Activated CD8-positive, alpha-beta memory T cell treated with anti-CD3 and anti-CD28 coated beads for 36 hours (primary cell): ENCODE measurements around the gene SLC22A31. TPM values are rescaled to one million over a fixed set of nuclear protein-coding genes. Genes with fewer than 3 reads are reported as not detected.
"Not testable (repeated sequence)": the region's sequence is repeated elsewhere in the genome, so short reads cannot be mapped to it uniquely, and the experiment has no call there.

ENCODE experiments used
- CTCF ChIA-PET: fragments of 350-600 bp; sonication (Branson Sonifier 250); formaldehyde crosslinking; loops from one replicate; lab custom pipeline; 2021; ENCODE audit warnings: antibody characterized with exemption; lab: Charles Lee
- POLR2A ChIA-PET: fragments of 350-600 bp; sonication (Branson Sonifier 250); formaldehyde crosslinking; loops from one replicate; lab custom pipeline; 2021; ENCODE audit warnings: antibody characterized with exemption; lab: Charles Lee
- total RNA-seq, 2 experiments: library from RNA; stranded (reverse); gene quantifications; one replicate each; pipeline ENCODE4 v1.2.3, GENCODE V29; 2021

SLC22A31 gene
- total RNA-seq, 2 experiments from 2014 or later: not detected

DNA sequence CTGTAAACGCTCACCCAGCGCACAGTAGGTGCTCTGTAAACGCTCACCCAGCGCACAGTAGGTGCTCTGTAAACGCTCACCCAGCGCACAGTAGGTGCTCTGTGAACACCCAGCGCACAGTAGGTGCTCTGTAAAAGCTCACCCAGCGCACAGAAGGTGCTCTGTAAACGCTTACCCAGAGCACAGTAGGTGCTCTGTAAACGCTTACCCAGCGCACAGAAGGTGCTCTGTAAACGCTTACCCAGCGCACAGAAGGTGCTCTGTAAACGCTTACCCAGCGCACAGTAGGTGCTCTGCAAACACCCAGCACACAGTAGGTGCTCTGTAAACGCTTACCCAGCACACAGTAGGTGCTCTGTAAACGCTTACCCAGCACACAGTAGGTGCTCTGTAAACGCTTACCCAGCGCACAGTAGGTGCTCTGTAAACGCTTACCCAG is 13.7 kb downstream of the SLC22A31 start:
- POLR2A ChIA-PET, CTCF ChIA-PET: not testable (repeated sequence)

DNA sequence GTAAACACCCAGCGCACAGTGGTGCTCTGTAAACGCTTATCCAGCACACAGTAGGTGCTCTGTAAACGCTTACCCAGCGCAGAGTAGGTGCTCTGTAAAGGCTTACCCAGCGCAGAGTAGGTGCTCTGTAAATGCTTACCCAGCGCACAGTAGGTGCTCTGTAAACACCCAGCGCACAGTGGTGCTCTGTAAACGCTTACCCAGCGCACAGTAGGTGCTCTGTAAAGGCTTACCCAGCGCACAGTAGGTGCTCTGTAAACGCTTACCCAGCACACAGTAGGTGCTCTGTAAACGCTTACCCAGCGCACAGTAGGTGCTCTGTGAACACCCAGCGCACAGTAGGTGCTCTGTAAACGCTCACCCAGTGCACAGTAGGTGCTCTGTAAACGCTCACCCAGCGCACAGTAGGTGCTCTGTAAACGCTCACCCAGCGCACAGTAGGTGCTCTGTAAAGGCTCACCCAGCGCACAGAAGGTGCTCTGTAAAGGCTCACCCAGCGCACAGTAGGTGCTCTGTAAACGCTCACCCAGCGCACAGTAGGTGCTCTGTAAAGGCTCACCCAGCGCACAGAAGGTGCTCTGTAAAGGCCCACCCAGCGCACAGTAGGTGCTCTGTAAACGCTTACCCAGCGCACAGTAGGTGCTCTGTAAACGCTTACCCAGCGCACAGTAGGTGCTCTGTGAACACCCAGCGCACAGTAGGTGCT is 14.3 kb downstream of the SLC22A31 start:
- CTCF ChIA-PET: interaction anchor here (1.4 kb wide), 1 partner anchor 19 kb away, joined by 4 read pairs; no protein-coding TSS in a partner anchor
- POLR2A ChIA-PET: not testable (repeated sequence)

DNA sequence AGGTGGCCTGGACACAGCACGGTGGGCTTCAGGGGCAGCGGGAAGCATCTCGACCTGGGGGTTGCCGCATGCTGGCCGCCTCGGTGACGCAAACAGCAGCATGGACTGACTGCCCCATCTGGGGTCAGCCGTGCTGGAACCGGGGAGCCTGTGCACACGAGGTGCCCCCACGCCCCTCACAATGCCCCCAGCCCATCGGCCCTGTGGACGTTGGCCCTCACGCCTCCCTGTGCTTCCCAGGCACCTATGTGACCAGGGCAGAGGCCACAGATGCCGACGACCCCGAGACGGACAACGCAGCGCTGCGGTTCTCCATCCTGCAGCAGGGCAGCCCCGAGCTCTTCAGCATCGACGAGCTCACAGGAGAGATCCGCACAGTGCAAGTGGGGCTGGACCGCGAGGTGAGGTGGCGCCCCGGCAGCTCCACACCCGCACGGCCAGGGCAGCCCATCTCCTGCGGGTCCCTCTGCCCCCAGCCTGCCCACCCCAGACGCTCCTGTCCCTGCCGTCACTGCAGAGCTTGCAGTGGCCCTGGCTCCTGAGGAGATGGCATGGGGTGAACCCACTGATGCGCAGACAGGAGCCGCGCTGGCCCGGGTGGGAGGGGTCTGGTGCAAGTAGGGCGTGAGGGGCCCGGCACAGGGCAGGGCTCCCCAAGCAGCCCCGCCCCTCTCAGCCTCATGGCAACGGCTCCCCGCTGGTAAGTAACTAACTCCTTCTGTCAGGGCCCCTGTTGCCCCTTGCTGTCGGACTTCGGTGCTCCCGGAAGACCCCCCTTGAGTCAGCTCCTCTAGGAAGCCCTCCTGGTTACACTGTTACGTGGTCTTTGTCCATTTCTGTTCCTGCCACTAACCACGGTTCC is 15.2 kb downstream of the SLC22A31 start:
- POLR2A ChIA-PET: no interaction called here
- CTCF ChIA-PET: interaction anchor here (1.4 kb wide), 1 partner anchor 18 kb away, joined by 4 read pairs; no protein-coding TSS in a partner anchor

DNA sequence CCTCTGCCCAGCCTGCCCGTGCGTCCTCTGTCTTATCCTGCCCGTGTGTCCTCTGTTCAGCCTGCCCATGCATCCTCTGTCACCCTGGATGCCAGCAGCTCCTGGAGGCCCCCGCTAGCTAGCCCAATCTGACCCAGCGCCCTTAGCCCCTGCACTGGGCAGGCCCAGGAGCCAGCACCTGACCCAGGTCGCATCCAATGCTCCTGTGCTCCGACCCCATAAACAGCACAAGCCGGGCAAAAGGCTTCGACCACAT is 15.7 kb downstream of the SLC22A31 start:
- ChIA-PET CTCF (interaction anchor here (1.4 kb wide), 1 partner anchor 17 kb away, joined by 4 read pairs; no protein-coding TSS in a partner anchor), POLR2A (no interaction called here)

DNA sequence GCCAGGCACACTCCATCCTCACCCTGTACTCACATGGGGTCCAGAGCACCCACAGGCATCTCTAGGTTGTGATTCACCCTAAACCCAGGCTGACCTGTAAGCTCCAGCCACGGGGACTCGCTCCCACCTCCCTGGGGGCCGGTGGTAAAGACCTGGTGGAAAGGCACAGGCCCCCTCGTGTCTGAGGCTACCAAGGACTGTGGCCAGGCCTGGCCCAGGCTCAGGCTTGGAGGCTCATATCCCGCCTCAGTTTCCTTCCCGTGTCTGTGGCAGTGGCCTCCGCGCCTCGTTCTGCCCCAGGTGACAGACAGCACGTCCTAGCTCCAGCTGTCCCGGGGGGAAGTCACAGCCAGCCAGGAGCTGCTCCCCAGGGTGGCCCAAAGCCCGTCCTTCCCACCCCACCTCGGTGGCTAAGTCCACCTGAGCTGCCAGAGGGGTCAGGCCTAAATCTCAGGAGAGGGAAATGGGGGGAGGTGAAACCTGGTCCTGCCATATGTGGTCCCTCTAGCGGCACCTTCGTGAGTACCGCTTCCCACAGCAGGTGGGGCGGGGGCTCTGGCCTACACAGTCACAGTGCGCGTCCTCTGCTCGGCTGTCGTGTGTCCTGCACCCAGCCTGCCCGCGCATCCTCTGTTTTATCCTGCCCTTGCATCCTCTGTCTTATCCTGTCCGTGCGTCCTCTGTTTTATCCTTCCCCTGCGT is 16.2 kb downstream of the SLC22A31 start:
- CTCF ChIA-PET: interaction anchor here (1.0 to 1.3 kb wide), 2 partner anchors 10 to 17 kb away, joined by 3 read pairs; no protein-coding TSS in a partner anchor
- POLR2A ChIA-PET: no interaction called here

DNA sequence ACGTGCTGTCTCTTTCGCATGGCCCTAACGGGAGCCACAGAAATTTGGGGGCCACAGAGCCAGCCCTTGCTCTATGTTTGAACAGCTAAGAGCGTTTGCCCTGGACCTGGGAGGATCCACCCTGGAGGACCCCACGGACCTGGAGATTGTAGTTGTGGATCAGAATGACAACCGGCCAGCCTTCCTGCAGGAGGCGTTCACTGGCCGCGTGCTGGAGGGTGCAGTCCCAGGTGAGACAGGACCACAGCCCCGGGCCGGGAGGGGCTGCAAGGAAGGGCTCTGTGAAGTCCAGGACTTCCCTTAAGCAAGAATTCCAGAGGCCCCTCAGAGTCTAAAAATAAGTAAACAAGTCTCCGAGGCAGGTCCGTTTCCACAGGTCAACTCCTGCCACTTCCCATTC is 16.9 kb downstream of the SLC22A31 start:
- POLR2A ChIA-PET: no interaction called here
- CTCF ChIA-PET: interaction anchor here (1.0 to 1.3 kb wide), 2 partner anchors 10 to 16 kb away, joined by 3 read pairs; no protein-coding TSS in a partner anchor

DNA sequence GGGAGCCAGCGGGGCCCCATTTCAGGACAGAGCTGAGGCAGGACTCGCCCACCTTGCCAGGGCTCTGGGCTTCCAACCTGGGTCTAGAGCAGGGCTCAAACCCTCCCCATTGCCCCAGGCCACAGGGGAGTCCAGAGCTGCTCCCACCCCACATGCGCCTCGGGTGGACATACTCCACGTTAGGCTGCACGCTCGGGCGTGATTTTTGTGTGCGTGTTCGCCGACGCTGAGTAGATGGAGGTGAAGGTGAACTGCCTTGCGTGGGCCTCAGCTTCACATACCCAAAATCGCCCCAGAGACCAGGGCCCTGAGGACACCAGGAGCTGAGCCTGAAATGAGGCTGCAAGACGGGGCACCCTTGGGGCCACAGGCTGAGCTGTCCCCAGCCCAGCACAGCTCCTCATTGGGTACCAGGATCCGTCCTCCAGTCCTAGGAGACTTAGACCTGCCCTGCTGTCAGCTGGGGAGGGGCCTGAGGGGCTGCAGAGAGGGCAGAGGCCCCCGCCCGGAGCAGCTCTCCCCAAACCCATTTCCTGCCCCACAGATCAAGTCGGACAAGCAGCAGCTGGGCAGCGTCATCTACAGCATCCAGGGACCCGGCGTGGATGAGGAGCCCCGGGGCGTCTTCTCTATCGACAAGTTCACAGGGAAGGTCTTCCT is 20.6 kb downstream of the SLC22A31 start:
- CTCF ChIA-PET: no interaction called here
- POLR2A ChIA-PET: no interaction called here

DNA sequence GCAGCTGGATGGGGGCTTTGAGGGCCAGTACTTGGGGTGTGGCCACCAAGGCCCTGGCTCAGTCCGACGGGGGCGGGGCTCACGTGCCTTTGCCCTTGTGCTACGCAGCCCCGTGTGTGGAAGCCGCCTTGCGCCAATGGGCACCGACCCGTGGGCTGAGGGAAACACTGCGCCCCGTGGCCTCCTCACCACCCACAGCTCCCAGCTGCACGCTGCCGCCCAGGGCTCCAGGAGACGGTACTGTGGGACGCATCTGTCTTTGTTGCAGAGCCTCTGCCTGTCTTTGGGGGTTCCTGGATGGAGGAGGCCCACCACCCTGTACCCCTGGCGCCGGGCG is 21.2 kb downstream of the SLC22A31 start:
- ChIA-PET POLR2A (no interaction called here), CTCF (no interaction called here)

DNA sequence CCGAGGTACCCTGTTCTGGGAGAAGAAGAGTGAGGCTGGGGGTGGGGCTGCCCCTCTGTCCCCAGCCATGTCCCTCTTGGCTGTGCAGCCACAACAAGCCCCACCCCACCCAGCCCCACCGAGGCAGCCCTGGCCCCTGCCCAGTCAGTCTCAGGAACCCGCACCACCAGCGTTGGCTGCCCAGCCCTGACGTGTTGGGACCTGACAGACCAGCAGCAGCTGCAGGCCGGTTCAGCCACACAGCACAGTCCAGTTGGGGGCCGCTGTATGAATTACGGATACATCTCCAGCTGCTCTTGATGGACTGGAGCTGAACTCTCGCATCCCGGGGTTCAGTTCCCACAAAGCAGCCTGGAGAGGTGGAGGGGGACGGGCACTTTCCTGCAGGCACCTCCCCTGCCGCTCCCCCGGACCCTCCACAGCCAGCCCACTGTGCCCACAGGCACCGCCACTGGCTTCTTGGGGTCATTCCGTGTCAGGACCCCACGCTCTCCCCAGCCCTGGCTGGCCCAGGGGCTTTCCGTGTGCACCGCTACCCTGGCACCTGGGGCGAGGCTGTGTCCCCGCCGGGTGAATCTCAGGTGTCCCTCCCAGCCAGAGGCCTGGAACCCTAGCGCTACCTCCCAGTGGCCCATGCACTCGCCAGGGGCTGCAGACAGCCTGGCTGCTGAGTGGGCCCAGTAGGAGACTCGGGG is 21.7 kb downstream of the SLC22A31 start:
- ChIA-PET POLR2A (no interaction called here), CTCF (no interaction called here)

DNA sequence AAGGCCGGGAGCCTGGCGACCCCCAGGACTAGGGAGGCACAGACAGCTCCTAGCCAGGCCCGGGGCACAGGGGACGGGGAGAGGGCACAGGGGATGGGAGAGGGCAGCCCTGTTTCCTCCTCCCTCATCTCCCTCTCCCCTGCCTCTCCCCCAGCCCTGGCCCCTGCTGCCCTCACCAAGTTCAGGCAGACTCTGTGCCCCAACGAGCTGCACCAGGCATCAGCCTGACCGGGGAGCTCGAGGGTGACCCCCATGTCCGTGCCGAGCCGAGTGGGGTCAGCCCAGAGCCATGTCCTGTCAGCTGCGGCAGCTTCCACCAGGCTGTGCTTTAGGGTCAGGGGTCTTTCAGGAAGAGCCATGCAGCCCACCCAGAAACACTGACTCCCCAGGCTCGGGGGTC is 22.8 kb downstream of the SLC22A31 start:
- CTCF ChIA-PET: interaction anchor here (0.9 kb wide), 1 partner anchor 10 kb away, joined by 3 read pairs; no protein-coding TSS in a partner anchor
- POLR2A ChIA-PET: no interaction called here

DNA sequence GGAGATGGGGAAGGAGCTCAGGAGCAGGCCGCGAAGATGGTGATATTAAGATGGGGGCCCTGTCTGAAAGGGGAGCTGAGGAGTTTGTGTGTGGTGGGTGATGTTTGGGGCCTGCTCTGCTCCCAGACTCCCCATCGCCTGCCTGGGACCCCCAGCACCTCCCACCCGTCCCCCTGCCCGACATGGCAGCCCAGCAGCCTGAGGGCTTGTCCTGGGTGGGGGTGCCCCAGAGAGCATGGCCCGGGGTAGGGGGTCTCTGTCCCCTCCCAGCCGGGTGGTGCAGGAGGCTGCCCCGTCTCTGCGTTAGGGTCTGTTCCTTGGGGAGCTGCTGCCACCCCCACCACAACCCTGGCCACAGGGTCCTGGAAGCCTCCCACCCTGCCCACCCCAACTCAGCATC is 23.6 kb downstream of the SLC22A31 start:
- CTCF ChIA-PET: no interaction called here
- POLR2A ChIA-PET: no interaction called here

DNA sequence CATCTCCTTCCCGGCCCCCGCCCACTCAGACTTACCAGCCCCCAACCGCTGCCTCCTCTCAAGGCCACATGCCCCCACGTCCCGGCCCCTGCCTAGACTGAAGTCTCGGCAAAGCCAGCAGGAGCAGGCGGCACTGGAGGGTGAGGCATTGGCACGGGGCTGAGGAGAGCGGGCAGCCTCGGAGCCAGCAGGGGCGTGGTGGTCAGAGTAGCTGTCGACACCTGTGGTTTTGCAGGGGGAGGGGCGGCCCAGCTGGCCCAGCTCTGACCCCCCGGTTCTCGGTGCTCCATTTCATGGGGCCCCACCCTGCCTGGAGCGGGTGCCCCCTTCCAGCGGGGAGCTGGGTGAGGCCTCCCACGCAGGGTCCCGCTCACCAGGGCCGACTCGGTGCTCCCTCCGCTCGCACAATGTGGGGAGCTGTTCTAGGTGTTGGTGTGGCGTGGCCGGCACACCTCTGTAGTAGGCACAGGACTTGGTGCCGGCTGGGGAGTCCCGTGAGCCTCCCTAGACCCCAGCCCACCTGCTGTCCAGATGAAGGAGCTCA is 24.1 kb downstream of the SLC22A31 start:
- ChIA-PET POLR2A (no interaction called here), CTCF (no interaction called here)

DNA sequence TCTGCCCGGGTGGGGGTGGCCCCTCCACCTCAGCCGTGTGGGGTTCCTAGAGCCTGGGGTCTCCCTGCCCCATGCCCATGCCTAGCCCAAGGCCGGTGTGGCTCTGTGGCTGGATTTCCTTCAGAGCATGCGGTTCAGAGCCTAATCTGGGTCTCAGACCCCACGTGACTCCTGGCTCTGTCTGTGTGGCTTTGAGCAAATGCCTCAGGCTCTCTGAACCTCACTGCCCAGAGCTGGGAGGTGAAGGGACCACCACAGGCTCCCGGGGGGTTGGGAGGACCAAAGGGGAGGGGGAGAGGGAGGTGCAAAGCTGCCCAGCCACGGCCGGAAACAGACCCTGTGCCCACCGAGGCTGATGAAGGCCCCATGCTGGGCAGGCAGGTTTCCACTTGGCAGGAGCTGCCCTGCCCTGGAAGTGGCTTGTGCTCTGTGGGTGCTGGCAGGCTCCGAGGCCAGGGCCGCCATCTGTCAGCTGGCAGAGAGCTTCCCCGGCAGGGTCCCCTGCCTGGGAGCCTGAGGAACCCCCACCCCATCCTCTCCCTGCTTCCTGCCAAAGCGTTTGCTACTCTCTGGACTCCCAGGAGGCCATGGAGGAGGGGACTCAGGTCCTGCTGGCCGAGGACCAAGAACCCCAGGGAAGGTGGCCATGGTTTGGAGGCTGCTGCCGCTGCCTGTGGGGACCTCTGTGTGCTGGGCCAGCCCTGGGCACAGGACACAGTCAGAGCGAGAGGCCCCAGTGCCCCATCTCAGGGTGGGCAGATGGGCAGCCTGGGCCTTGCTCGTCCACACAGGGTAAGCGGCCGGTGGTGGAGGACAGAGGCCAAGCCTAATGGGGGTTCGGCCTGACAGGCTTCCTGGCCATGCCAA is 24.8 kb downstream of the SLC22A31 start:
- CTCF ChIA-PET: no interaction called here
- POLR2A ChIA-PET: no interaction called here

DNA sequence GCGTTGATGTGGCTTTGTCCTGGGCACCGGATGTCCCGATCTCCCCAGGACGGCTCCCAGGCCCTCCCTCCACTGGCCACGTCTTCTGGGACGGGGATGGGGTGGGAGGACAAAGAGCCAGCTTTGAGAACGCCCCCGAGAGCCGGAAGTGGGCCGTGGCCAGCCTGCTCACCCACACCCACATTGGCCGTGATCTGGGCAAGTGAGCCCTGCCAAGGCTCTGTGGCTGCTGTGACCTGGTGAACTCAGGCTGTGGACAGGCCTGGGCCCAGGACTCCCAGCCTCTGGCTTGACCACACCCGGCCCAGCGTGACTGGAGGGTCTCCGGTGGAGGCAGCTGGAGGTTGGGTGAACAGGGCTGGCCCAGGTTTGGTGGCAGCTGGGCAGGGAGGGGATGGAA is 25.5 kb downstream of the SLC22A31 start:
- ChIA-PET POLR2A (no interaction called here), CTCF (no interaction called here)

DNA sequence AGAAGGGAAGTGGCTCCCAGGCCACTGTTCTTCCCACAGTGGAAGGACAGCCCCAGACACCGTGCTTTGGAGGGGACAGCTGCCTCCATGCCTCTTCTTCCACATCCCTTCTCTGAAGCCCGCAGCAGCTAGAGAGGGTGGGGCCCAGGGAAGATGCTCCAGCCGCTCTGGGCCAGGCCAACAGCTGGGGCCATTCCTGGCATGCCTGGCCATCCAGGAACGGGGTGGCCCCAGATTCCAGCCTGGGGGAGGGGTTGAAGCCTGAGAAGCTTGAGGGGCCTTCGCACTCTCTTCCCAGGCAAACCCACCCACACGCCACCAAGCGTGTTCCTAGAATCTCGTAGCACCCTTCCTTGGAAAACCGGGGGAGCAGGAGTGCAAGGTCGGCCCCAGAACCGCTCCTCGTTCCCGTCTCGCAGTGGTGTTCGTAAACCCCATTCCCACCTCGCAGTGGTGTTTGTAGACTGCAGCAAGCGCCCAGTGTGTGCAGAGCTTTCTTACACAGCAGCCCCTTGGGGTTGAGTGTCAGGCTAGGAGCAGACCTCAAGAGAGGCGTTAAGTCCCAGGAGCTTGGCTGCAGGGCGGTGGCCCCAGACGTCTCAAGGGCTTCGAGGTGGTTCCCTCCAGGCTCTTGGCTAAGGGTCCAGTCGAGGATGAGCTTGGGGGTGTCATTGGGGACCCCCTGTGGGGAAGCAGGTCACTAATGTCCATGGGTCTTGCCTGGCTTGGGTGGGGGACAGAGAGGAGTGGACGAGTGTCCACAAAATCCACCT is 26.1 kb downstream of the SLC22A31 start:
- ChIA-PET POLR2A (no interaction called here), CTCF (interaction anchor here (0.8 to 1.4 kb wide), 2 partner anchors 9 to 437 kb away, joined by 3 read pairs; no protein-coding TSS in a partner anchor)

DNA sequence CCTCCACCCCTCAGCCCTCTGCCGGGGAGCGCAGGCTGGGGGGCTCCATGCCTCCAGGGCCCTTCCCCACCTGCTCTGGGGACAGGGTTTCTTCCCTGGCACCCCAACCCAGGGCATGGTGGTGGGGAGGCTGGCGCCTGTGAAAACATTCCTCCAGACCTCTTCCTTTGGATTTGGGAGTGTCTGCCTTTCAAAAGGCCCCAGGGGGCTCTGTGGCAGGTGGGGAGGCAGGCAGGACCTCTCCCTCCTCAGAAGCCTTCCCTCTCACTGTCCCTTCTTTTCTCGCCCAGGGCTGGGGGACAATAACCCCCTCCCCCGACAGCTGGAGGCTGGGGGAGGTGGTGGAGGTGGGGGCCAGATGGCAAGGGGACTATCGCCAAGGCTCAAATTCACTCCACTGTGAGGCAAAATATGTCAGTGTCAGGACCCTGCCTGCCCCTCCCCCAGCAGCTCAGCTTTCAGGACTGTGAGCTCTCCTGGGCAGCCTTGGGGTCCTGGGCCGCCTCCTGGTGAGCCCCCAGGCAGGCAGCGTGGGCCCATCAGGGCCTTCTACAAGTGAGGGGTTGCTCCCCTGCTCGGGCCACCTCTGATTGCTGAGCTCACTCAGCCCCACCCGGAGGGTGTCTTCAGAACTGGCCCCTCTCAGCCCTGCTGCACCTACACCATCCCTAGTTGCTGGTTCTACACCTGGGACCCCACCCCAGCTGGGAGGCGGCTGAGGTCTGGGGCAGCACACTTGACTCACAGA is 27.0 kb downstream of the SLC22A31 start:
- ChIA-PET POLR2A (interaction anchor here (0.6 kb wide), 1 partner anchor 737 kb away, joined by 5 read pairs; no protein-coding TSS in a partner anchor), CTCF (interaction anchor here (0.8 to 1.4 kb wide), 2 partner anchors 10 to 436 kb away, joined by 3 read pairs; no protein-coding TSS in a partner anchor)
